GM20000 (cell line): ENCODE results near the gene SYNE2.

Experiments used
- DNase-seq: peaks from one replicate; pipeline ENCODE4 v3.0.0; 2012; ENCODE audit warnings: low spot score
- CTCF ChIP-seq: IDR thresholded peaks from 2 replicates; pipeline ENCODE4 v1.5.1; 2012; ENCODE audit warnings: mild to moderate bottlenecking, control low read depth; ENCODE audit errors: extremely low read depth, missing control alignments

Gene SYNE2

GRCh38 chr14:63988579-63988978, 135.8 kb downstream of the SYNE2 start:
- TF ChIP-seq CTCF, result no peak
- no peak for DNase-seq

- DNase-seq, result peak; percentile 20
- TF ChIP-seq CTCF, result no peak
These were observed 139.0 kb downstream of the SYNE2 start for GRCh38 chr14:63991833-63992232.

DNA sequence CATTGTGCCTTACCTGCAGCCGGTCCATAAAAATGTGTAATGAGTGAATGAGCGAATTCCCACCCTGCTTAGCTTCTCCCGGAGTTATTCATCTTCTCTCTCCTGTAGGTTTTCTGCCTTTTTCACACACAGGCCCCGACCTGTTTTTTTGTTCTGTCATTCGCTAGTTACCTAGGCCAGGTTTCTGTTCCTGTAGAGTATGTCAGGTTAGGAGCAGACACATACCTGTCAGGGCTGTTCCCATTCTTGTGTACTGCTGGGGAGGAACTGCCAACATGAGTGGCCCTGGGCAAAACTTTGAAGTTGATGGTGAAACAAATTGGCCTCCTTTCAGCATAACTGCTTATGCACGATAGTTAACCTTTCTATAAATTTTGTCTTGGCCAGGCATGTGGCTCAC, 140.1 kb downstream of the SYNE2 start:
- no peak for DNase-seq

DNA sequence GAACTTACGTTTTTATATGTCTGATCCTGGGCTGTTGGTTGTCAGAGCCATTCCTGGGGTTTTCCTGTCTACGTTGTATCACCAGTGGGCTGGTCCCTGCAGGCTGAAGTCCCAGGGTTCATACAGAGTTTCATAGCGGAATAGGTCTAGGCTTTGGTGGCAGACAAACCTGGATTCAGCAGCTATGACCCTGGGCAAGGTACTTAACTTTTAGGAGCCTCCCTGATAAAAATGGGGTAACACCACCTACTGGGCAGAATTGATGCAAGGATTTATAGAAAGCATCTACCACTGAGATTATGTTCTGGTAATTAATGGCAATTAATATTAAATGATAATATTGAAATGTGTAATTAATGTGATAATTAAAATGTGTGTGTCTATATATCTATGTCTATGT, 141.2 kb downstream of the SYNE2 start:
- DNase-seq, result no peak
- no peak for TF ChIP-seq CTCF

More for the DNA sequence above, 140.1 kb downstream of the SYNE2 start:
- TF ChIP-seq CTCF, result no peak

GRCh38 chr14:63995285-63995684, 142.5 kb downstream of the SYNE2 start:
- TF ChIP-seq CTCF, result no peak
- no peak for DNase-seq

DNA sequence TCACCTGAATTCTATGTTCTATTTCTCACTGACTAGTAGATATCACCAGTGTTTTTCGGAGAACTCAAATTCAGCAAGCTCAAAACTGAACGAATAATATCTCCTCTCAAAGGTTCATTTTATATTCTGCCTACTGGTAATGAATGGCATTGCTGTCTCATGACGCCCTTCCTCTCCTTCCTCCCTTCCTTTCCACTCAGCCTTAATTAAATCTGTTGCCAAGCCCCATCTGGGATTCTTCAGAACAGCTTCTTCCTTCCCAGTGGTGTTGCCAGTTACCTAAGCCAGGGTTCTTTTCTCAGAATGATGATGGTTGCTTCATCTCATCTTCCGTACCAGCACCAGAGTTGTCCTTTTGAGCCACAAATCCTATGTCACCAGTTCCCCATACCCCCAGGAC, 143.2 kb downstream of the SYNE2 start:
- no peak for DNase-seq
- TF ChIP-seq CTCF, result no peak

GRCh38 chr14:63996625-63997220, 143.9 kb downstream of the SYNE2 start:
- TF ChIP-seq CTCF, result no peak
- no peak for DNase-seq

DNA sequence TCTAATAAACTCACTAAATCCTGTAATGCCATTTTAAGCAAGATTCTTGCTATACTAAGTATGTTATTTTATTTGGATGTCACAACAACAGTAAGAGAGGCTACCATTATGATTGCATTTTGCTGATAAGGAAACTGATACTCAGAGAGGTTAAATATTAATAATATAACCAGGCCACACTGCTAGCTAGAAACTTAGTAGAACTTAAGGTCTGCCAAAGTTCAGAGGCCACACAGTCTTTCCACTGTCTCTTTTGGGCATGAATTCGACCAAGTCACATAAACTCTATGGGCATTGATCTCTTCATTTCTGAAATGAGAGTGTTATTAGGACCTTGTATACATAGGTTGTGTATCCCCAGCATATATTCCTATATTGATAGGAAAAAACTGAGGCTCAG, 147.9 kb downstream of the SYNE2 start:
- no peak for DNase-seq

More for the DNA sequence above, 147.9 kb downstream of the SYNE2 start:
- no peak for TF ChIP-seq CTCF
